Loucy (cell line): ENCODE measurements around the gene DLG2.

Experiments
- CTCF ChIP-seq: fragments of 200-600 bp; sonication (generic); conservative IDR thresholded peaks from 2 replicates; pipeline ENCODE4 v1.5.1; 2014; ENCODE audit warnings: mild to moderate bottlenecking, antibody characterized with exemption, low read length
- EZH2phosphoT487 ChIP-seq: fragments of 200-600 bp; IDR thresholded peaks from 2 replicates; pipeline ENCODE4 v1.6.1; 2018; ENCODE audit warnings: antibody characterized with exemption, mild to moderate bottlenecking, moderate library complexity, borderline replicate concordance

GRCh38 chr11:85231588-85231987 lies 395.6 kb downstream of the DLG2 start:
- TF ChIP-seq CTCF (no peak), EZH2phosphoT487 (no peak)
